Transverse colon (tissue), 4 donors: Measurements from ENCODE around the gene OGFR. TPM values are rescaled to one million over a fixed set of nuclear protein-coding genes. Genes with fewer than 3 reads are reported as not detected.
A peak's percentile ranks its signal among the peaks of the same experiment; 100 is the strongest.

Experiments
- DNase-seq: peaks from one replicate; pipeline ENCODE4 v3.0.0-alpha.2; 2019
- H3K27ac ChIP-seq, 4 donors: fragments of 200-600 bp; sonication (generic); 2 replicates each; pipeline ENCODE4 v1.5.1; 2016 to 2018; ENCODE audit warnings: inconsistent platforms in 4 of 4
- H3K27me3 ChIP-seq: fragments of 200-600 bp; sonication (generic); 2 replicates; pipeline ENCODE4 v1.5.1; 2017; ENCODE audit warnings: inconsistent platforms
- H3K36me3 ChIP-seq, 4 donors: fragments of 200-600 bp; sonication (generic); 2 replicates each; pipeline ENCODE4 v1.5.1; 2017 to 2019; ENCODE audit warnings: inconsistent platforms in 4 of 4
- H3K4me1 ChIP-seq, 4 donors: fragments of 200-600 bp; sonication (generic); 2 replicates each; pipeline ENCODE4 v1.5.1; 2017 to 2020; ENCODE audit warnings: inconsistent platforms in 4 of 4
- H3K4me3 ChIP-seq, 4 donors: fragments of 200-600 bp; sonication (generic); 1 replicate in 1 of 4; 2 replicates in 3 of 4; pipeline versions ENCODE4 v1.5.1 to v1.6.1; 2017 to 2019; ENCODE audit warnings: inconsistent platforms in 4 of 4
- H3K9me3 ChIP-seq, 2 donors: fragments of 200-600 bp; sonication (generic); 2 replicates each; pipeline ENCODE4 v1.5.1; 2017 to 2019; ENCODE audit warnings: inconsistent platforms in 2 of 2
- CTCF ChIP-seq, 5 experiments: fragments of 200-600 bp in 3 of 5; fragments of 450-650 bp in 2 of 5; sonication (generic) in 3 of 5; IDR thresholded peaks; 1 replicate in 2 of 5; 2 replicates in 3 of 5; pipeline ENCODE4 v1.5.1; 2016 to 2017; ENCODE audit warnings: antibody characterized with exemption in 5 of 5, inconsistent platforms in 3 of 5, mild to moderate bottlenecking in 2 of 5, moderate library complexity in 1 of 5
- EP300 ChIP-seq: sonication (generic); formaldehyde crosslinking; IDR thresholded peaks from one replicate; pipeline ENCODE4 v1.6.1; 2017; ENCODE audit warnings: antibody characterized with exemption, low read depth
- POLR2A ChIP-seq: fragments of 450-650 bp; IDR thresholded peaks from one replicate; pipeline ENCODE4 v1.6.1; 2016; ENCODE audit warnings: antibody characterized with exemption, mild to moderate bottlenecking, moderate library complexity
- POLR2AphosphoS5 ChIP-seq, 3 donors: sonication (generic); formaldehyde crosslinking; IDR thresholded peaks; one replicate each; pipeline ENCODE4 v1.6.1; 2016; ENCODE audit warnings: antibody characterized with exemption in 3 of 3
- WGBS, 2 donors: methylation state at CpG; one replicate each; pipeline ENCODE4 v1.1.5; 2018; ENCODE audit warnings: low coverage in 1 of 2; 5-methylcytosine and 5-hydroxymethylcytosine counted together
- in situ Hi-C, 4 donors: fragments of 200-750 bp; cut with MboI; loops; one replicate each; pipeline versions ENCODE4 v1.15.0 to v1.15.1; 2017; ENCODE audit warnings: low sequenced_read_pairs in 3 of 4, low pct_ligation_motif_present in 1 of 4, low pct_unique_long_range_greater_than_20kb in 1 of 4
- intact Hi-C: fragments of 100-400 bp; cut with DNase I; formaldehyde crosslinking; loops from one replicate; pipeline ENCODE4 v1.15.1; 2023; ENCODE audit warnings: low total_unique reads
- total RNA-seq, 4 donors: library from RNA; depleted of rRNA; stranded (reverse); fragments of >200 nt; gene quantifications; one replicate each; pipeline ENCODE4 v1.1.0, GENCODE V29; 2016

Gene OGFR
- total RNA-seq, 4 donors from 2014 or later: 55.2 to 137 (median 71.1) TPM

- H3K36me3 ChIP-seq: no peaks in the 10 kb centered on the region
- H3K4me3 ChIP-seq: peak overlapping the region in 1 of 4 donors; percentile 11
- WGBS, 2 donors: 46% methylated on average over 5 of the region's 10 CpGs; no CpG with 5 or more reads in 1 of the 2 donors
- TF ChIP-seq POLR2A (no peak), POLR2AphosphoS5 (IDR thresholded peaks at IDR 0.05) (no peak), EP300 (no peak), CTCF (IDR thresholded peaks at IDR 0.05) (no peak)
- H3K27ac ChIP-seq: peak overlapping the region; percentile 5 to 83 (median 75)
- intact Hi-C loops (no loop called here), in situ Hi-C loops (no loop called here)
- DNase-seq: peak; percentile 76
- H3K27me3 ChIP-seq: peaks cover 7% of the 10 kb centered on the region
- peaks cover 20 to 30% (median 26%) of the 10 kb centered on the region in 4 donors for H3K4me1 ChIP-seq
- no peaks in the 10 kb centered on the region for H3K9me3 ChIP-seq
Measured at GRCh38 chr20:62831361-62831788, 26.7 kb downstream of the OGFR start.

- 43% methylated on average over 10 of the region's 10 CpGs; no CpG with 5 or more reads in 1 of the 2 donors for WGBS, 2 donors
- TF ChIP-seq POLR2AphosphoS5 (IDR thresholded peaks at IDR 0.05) (no peak), CTCF (IDR thresholded peaks at IDR 0.05) (no peak), POLR2A (no peak), EP300 (no peak)
- intact Hi-C loops (no loop called here), in situ Hi-C loops (no loop called here)
- peaks cover 11% of the 10 kb centered on the region for H3K27me3 ChIP-seq
- no peaks in the 10 kb centered on the region for H3K9me3 ChIP-seq
- H3K4me3 ChIP-seq: peak overlapping the region in 1 of 4 donors; percentile 11
- no peaks in the 10 kb centered on the region for H3K36me3 ChIP-seq
- DNase-seq: no peak
- H3K4me1 ChIP-seq: peaks cover 20 to 30% (median 26%) of the 10 kb centered on the region in 4 donors
- H3K27ac ChIP-seq: peak overlapping the region; percentile 5 to 83 (median 75)
Measured at GRCh38 chr20:62831854-62832211, 27.2 kb downstream of the OGFR start.

GRCh38 chr20:62832212-62832922 is 27.7 kb downstream of the OGFR start:
- H3K9me3 ChIP-seq: no peaks in the 10 kb centered on the region
- TF ChIP-seq CTCF (IDR thresholded peaks at IDR 0.05) (no peak), POLR2A (no peak), POLR2AphosphoS5 (IDR thresholded peaks at IDR 0.05) (no peak), EP300 (no peak)
- no peaks in the 10 kb centered on the region for H3K36me3 ChIP-seq
- H3K27me3 ChIP-seq: peaks cover 13% of the 10 kb centered on the region
- intact Hi-C loops (no loop called here), in situ Hi-C loops (no loop called here)
- peaks cover 20 to 30% (median 26%) of the 10 kb centered on the region in 4 donors for H3K4me1 ChIP-seq
- WGBS, 2 donors: 16 to 17% methylated on average over 7 to 22 of the region's 22 CpGs
- peak overlapping the region; percentile 6 to 83 (median 75) for H3K27ac ChIP-seq
- H3K4me3 ChIP-seq: peak overlapping the region in 1 of 4 donors; percentile 11
- DNase-seq: peak; percentile 82

GRCh38 chr20:62832951-62833391 is 28.3 kb downstream of the OGFR start:
- peak overlapping the region; percentile 6 to 83 (median 75) for H3K27ac ChIP-seq
- intact Hi-C loops (no loop called here), in situ Hi-C loops (no loop called here)
- peaks cover 13% of the 10 kb centered on the region for H3K27me3 ChIP-seq
- H3K9me3 ChIP-seq: no peaks in the 10 kb centered on the region
- DNase-seq: peak; percentile 58
- peaks cover 20 to 35% (median 28%) of the 10 kb centered on the region in 4 donors for H3K4me1 ChIP-seq
- 30 to 40% methylated on average over 1 to 14 of the region's 14 CpGs for WGBS, 2 donors
- no peaks in the 10 kb centered on the region for H3K36me3 ChIP-seq
- TF ChIP-seq EP300 (no peak), POLR2AphosphoS5 (IDR thresholded peaks at IDR 0.05) (no peak), POLR2A (no peak), CTCF (IDR thresholded peaks at IDR 0.05) (no peak)
- H3K4me3 ChIP-seq: peak overlapping the region in 1 of 4 donors; percentile 11
